ACC112 (cell line): ENCODE measurements around the gene CPHXL2.

Experiments
- H2AFZ ChIP-seq: fragments of 200-600 bp; sonication (generic); one replicate; pipeline ENCODE4 v1.6.0; 2017; ENCODE audit warnings: antibody characterized with exemption, low read length; ENCODE audit not compliant: unreplicated experiment
- H3K27ac ChIP-seq: fragments of 200-600 bp; sonication (generic); 2 replicates; pipeline ENCODE4 v1.5.1; 2014; ENCODE audit warnings: low read depth, mild to moderate bottlenecking, antibody characterized with exemption, low read length, moderate library complexity
- H3K27me3 ChIP-seq: fragments of 200-600 bp; sonication (generic); 2 replicates; pipeline ENCODE4 v1.6.1; 2014; ENCODE audit warnings: mild to moderate bottlenecking, antibody characterized with exemption, low read length, moderate library complexity, mixed read lengths; ENCODE audit not compliant: insufficient read depth
- H3K36me3 ChIP-seq: fragments of 200-600 bp; sonication (generic); 2 replicates; pipeline ENCODE4 v1.6.1; 2016; ENCODE audit warnings: mild to moderate bottlenecking, antibody characterized with exemption, low read length, moderate library complexity, mixed read lengths; ENCODE audit not compliant: insufficient read depth
- H3K4me1 ChIP-seq: fragments of 200-600 bp; sonication (generic); one replicate; pipeline ENCODE4 v1.6.1; 2016; ENCODE audit warnings: low read length, mixed read lengths; ENCODE audit not compliant: insufficient read depth, unreplicated experiment, control insufficient read depth
- H3K4me3 ChIP-seq: fragments of 200-600 bp; sonication (generic); 2 replicates; pipeline ENCODE4 v1.5.1; 2014; ENCODE audit warnings: mild to moderate bottlenecking, low read depth, low read length
- H3K79me2 ChIP-seq: fragments of 200-600 bp; sonication (generic); one replicate; pipeline ENCODE4 v1.6.0; 2016; ENCODE audit warnings: low read length; ENCODE audit not compliant: control insufficient read depth, unreplicated experiment, insufficient read depth

The CPHXL2 gene

DNA sequence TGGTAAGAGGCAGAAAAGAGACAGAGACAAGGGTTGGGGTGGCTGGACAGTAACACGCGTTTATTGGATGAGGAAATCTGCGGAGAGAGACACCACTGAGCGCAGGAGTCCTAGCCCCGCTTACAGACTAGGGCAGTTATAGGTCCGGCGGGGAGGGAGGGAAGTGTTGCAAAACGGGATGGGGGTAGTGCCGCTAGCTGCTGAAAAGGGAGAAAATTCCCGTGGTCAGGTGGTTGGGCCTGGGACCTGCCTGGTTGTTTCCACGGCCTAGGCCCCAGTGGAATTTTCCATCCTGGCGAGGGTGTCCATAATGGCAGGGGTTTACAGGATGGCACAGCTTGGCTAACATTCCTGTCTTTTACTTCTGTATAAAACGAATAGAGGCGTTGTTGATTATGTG lies 5.5 kb upstream of the CPHXL2 start:
- H3K4me1 ChIP-seq = no peaks in the 10 kb centered on the region

DNA sequence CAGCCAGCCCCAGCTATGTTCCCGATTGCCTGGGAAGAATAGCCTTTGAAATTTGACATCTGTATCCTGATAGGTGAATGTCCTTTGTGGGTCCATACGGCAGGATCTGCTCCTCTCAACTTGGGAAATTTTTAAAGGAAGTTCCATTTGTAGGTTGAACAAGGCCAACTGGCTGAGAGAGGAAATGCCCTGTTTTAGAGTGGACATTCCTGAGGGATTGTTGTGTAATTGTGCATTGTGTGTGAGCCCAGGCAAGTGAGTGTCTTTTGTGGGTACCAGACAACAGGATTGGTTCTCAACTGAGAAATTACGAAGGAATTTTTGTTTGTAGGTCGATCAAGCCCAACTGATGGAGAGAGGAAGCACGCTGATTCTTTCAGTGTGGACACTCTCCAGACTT lies 2.6 kb upstream of the CPHXL2 start:
- no peaks in the 10 kb centered on the region for H3K79me2 ChIP-seq
- no peaks in the 10 kb centered on the region for H3K27me3 ChIP-seq
- no peak overlapping the region for H3K4me3 ChIP-seq
- H3K4me1 ChIP-seq = no peaks in the 10 kb centered on the region
- H2AFZ ChIP-seq = no peak overlapping the region
- no peaks in the 10 kb centered on the region for H3K36me3 ChIP-seq
- H3K27ac ChIP-seq = no peak overlapping the region

More for the DNA sequence above, 5.5 kb upstream of the CPHXL2 start:
- Histone ChIP-seq H2AFZ (no peak overlapping the region), H3K4me3 (no peak overlapping the region), H3K27ac (no peak overlapping the region), H3K36me3 (no peaks in the 10 kb centered on the region), H3K27me3 (no peaks in the 10 kb centered on the region), H3K79me2 (no peaks in the 10 kb centered on the region)

DNA sequence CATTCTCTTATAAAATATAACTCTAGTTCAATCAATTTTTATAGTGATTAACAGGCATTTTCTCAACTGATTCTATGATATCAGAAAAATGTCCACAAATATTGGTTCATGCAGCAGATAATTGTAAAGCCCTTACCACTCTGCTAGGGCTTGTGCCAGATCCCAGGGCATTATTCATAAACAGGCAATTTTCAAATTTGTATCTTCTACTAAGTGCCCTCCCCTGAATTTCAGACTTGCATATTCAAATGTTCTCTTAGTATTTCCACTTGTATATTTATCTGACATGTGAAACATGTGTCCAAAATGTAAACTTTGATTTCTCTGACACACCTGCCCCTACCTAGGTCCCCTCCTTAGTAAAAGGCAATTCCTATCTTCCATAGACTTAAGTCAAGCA lies 9.3 kb downstream of the CPHXL2 start:
- H3K27me3 ChIP-seq = no peaks in the 10 kb centered on the region
- no peaks in the 10 kb centered on the region for H3K36me3 ChIP-seq
- no peak overlapping the region for H3K4me3 ChIP-seq
- H3K4me1 ChIP-seq = no peaks in the 10 kb centered on the region
- H2AFZ ChIP-seq = no peak overlapping the region
- H3K79me2 ChIP-seq = no peaks in the 10 kb centered on the region
- H3K27ac ChIP-seq = no peak overlapping the region

DNA sequence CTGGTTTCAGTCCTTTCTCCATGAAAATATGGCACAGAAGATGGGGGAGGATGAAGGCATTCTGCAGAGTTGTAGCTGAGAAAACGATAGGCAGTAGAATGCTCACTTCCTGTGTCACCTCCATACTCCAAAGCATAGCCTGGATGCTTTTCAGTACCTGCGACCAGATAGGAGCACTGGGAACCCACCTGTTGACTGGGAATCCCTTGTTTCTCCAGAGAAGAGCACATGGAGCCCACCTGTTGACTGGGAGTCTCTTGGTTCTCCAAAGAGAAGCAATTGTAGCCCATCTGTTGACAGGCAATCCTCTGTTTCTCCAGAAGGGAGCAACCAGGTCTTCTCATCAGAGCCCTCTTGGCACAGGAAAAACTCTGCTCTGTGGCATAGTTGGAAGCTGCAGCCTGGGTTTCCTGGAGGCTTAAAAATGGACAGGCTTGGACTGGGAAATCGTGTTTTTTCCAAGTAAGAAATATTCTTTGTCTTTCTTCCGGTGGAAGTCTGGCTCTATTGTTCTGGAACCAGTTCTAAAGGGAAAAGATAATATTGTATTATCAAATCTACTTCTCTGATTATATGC lies 16.0 kb downstream of the CPHXL2 start:
- peaks cover 16% of the 10 kb centered on the region for H3K36me3 ChIP-seq
- H2AFZ ChIP-seq = no peak overlapping the region
- H3K27ac ChIP-seq = no peak overlapping the region
- H3K4me3 ChIP-seq = no peak overlapping the region
- H3K79me2 ChIP-seq = no peaks in the 10 kb centered on the region
- no peaks in the 10 kb centered on the region for H3K27me3 ChIP-seq
- no peaks in the 10 kb centered on the region for H3K4me1 ChIP-seq

DNA sequence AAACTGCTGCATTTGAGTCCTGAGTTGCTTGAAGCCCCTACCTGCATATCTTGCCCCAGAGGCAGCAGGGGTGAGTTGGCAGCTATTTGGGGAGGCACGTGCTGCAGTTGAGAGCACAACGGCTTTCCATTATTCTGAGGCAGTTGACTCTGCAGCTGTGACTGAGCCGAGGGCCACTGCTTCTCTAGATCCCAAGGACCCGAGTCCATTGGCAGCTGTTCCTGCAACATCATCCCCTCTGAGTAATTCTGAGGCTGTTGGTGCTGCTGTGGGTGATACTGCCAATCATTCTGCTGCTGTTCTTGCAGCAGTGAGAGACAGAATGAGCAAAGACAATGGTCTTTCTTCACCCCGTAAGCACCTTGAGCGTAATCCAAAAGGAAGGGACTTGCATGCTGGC lies 16.5 kb downstream of the CPHXL2 start:
- no peak overlapping the region for H3K27ac ChIP-seq
- no peaks in the 10 kb centered on the region for H3K27me3 ChIP-seq
- no peak overlapping the region for H2AFZ ChIP-seq
- peaks cover 19% of the 10 kb centered on the region for H3K36me3 ChIP-seq
- H3K79me2 ChIP-seq = no peaks in the 10 kb centered on the region
- H3K4me1 ChIP-seq = no peaks in the 10 kb centered on the region
- H3K4me3 ChIP-seq = no peak overlapping the region

DNA sequence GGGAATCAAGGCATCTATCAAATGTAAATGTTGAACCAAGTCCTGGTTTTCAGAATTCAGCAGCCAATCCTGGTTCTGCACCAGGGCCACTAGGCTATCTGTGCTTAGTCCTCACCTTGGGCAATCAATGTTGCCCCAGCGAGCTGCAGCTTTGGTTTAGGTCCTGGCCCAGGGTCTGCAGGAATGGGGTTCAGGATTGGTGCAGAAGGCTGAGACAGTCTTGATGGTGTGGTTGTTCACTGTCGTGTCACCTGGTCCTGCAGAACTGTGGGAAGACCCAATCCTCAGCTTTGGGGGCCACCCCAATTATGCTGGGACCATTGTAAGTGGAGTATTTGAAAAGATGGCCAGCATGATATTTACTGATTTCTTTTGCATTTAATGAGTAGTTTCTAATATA lies 18.6 kb downstream of the CPHXL2 start:
- H3K4me3 ChIP-seq = no peak overlapping the region
- H3K79me2 ChIP-seq = peaks cover 7% of the 10 kb centered on the region
- H3K27ac ChIP-seq = no peak overlapping the region
- H3K36me3 ChIP-seq = peaks cover 26% of the 10 kb centered on the region
- peaks cover under 1% of the 10 kb centered on the region for H3K4me1 ChIP-seq
- H3K27me3 ChIP-seq = no peaks in the 10 kb centered on the region
- H2AFZ ChIP-seq = no peak overlapping the region

DNA sequence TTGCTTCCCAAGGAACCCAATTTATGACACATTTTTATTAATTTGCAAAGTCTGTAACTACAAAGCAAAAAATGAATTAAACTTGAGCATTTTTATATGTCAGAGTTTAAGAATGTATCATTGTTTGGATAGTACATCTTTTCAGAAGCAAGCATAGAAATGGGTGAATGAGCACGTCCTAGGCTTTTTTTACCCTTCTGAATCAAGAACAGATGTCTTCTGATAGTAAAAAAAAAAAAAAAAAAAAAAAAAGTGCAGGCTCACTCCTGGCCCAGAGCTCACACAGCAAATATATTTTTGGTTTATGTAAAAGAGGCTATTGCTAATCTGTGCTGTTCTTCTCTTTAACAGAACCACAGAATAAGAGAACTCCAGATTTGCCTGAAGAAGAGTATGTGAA lies 22.9 kb downstream of the CPHXL2 start:
- Histone ChIP-seq H3K36me3 (peaks cover 26% of the 10 kb centered on the region), H3K27ac (no peak overlapping the region), H3K4me3 (no peak overlapping the region), H3K4me1 (peaks cover 21% of the 10 kb centered on the region), H3K79me2 (peaks cover 48% of the 10 kb centered on the region), H2AFZ (no peak overlapping the region), H3K27me3 (no peaks in the 10 kb centered on the region)

DNA sequence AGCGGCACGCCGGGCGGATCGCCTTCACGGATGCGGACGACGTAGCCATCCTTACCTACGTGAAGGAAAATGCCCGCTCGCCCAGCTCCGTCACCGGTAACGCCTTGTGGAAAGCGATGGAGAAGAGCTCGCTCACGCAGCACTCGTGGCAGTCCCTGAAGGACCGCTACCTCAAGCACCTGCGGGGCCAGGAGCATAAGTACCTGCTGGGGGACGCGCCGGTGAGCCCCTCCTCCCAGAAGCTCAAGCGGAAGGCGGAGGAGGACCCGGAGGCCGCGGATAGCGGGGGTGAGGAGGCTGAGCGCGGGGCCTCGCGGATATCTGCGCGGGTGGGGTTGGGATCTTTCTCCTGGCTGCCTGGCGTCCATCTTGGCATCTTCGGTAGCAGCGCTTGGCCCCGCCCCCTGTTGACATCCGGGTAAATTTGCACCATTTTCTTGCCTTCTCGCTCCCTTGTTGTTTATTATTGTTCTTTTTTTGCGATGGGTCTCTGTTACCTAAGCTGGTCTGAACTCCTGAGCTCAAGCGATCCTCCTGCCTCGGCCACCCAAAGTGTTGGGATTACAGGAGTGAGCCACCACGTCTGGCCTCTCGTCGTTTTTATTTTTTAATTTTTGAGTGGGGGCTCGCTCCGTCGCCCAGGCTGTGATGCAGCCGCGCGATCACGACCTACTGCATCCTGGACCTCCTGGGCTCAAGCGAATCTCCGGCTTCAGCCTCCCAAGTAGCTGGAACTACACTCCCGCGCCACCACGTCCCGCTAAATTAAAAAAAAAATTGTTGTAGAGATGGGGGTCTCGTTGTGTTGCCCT lies 28.3 kb downstream of the CPHXL2 start:
- Histone ChIP-seq H3K27me3 (no peaks in the 10 kb centered on the region), H2AFZ (peak overlapping the region; percentile 98), H3K4me1 (peaks cover 28% of the 10 kb centered on the region), H3K36me3 (peaks cover 13% of the 10 kb centered on the region; the same call in 1 of the 2 replicates), H3K4me3 (peak overlapping the region; percentile 91), H3K79me2 (peaks cover 95% of the 10 kb centered on the region), H3K27ac (peak overlapping the region; percentile 76)

DNA sequence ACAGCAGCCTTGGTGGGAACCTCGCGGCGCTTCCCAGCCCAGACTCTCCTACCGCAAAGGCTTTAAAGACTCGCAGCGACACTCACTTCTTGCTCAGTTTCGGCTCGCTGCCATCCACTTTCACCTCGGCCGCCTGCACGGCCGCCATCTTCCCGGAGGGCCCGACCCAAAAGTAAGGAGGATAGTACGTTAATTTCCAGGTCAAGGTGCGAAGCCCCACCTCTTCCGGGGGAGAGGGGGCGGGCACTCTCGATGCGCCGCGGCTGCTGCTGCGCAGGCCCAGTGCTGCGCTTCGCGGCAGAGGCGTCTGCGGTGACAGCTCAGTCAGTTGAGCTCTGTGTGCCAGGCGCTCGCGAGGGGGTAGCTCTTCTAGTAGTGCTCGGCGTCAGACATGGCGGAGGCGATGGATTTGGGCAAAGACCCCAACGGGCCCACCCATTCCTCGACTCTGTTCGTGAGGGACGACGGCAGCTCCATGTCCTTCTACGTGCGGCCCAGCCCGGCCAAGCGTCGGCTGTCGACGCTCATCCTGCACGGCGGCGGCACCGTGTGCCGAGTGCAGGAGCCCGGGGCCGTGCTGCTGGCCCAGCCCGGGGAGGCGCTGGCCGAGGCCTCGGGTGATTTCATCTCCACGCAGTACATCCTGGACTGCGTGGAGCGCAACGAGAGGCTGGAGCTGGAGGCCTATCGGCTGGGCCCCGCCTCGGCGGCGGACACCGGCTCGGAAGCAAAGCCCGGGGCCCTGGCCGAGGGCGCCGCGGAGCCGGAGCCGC lies 29.1 kb downstream of the CPHXL2 start, which contains the start of the genes KARS1 and TERF2IP:
Gene KARS1, minus strand, starts transcription at position 174 of the 773 bp plus-strand sequence. Its CDS starts 26 bp downstream, at position 148.
Gene TERF2IP, plus strand, starts transcription at position 282 of the 773 bp plus-strand sequence. Its CDS starts 110 bp downstream, at position 392.
- H2AFZ ChIP-seq = peak within 1 kb of the TSS; percentile 98
- H3K4me3 ChIP-seq = peak within 1 kb of the TSS; percentile 91
- H3K4me1 ChIP-seq = peaks cover 22% of the 10 kb centered on the region
- H3K27me3 ChIP-seq = no peaks in the 10 kb centered on the region
- H3K79me2 ChIP-seq = peaks cover 94% of the 10 kb centered on the region
- H3K27ac ChIP-seq = peak within 1 kb of the TSS; percentile 76
- peaks cover 16% of the 10 kb centered on the region for H3K36me3 ChIP-seq

DNA sequence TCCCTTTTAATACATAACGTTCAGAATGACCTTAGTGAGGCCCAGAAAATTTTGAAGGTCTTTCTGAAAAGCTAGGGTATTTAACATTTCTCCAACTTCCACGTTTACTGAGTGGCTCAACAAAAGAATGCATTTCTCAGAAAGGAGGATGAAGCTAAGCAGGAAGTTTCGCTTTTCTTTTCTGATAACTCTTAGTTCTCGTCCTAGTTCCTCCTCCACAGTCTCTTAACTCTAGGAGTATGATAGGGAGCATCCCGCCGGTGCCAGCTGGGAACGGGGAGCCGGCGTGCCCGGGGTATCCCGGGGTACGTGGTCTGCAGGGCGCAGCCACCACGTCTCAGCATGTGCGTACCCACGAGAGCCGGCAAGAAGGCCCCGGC lies 29.7 kb downstream of the CPHXL2 start:
- peak overlapping the region; percentile 81 for H2AFZ ChIP-seq
- H3K36me3 ChIP-seq = peaks cover 21% of the 10 kb centered on the region
- H3K27me3 ChIP-seq = no peaks in the 10 kb centered on the region
- peaks cover 21% of the 10 kb centered on the region for H3K4me1 ChIP-seq
- H3K27ac ChIP-seq = peak overlapping the region; percentile 39
- H3K79me2 ChIP-seq = peaks cover 95% of the 10 kb centered on the region
- peak overlapping the region; percentile 91 for H3K4me3 ChIP-seq
